Stimulated activated naive CD4-positive, alpha-beta T cell (primary cell): ENCODE measurements around the gene FAM227B.
"Not testable (repeated sequence)": the region's sequence is repeated elsewhere in the genome, so short reads cannot be mapped to it uniquely, and the experiment has no call there.

ENCODE experiments used
- DNase-seq, 6 experiments: peaks; one replicate each; lab custom pipeline; 2025; lab: John Stamatoyannopoulos, UW

The FAM227B gene

GRCh38 chr15:49438962-49439631 lies 181.5 kb downstream of the FAM227B start:
- no peak for DNase-seq

DNA sequence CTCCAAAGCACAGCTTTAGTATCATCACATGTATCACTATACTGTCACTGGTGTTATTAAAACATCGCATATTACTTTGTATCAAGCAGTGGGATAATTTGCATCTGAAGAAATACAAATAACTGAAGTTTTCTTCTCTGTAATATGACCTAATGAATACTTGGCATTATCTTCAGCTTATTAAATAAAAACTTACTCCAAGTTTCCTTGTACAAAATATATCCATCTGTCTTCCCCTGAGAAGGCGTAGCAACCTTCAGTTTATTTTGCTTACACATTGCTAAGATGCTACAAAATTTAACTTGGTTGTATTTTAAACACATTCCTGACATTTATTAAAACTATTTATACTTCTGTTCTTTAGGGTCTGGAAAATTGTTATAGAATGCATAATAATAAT lies 183.9 kb downstream of the FAM227B start:
- DNase-seq: no peak

GRCh38 chr15:49435174-49435573 lies 185.4 kb downstream of the FAM227B start:
- no peak for DNase-seq

DNA sequence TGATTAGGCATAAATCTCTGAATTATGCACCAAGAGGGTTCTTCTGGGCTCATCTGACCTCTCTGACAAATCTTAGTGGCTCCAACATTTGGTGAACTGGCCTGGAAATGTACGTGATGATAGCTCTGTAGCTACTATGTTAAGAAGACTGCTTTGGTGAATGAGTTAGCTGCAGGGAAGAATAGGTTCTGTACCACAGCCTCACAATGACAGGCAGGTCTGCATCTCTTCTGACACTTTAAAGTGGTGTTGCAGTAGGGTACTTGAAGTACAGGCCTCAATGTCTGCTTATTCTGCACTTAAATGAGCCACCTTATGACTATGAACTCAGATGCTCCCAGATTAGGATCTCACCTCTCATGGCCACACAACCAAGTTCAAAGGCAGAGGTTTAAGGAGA lies 190.6 kb downstream of the FAM227B start:
- no peak for DNase-seq

GRCh38 chr15:49428409-49429095 lies 192.1 kb downstream of the FAM227B start:
- DNase-seq: no peak

DNA sequence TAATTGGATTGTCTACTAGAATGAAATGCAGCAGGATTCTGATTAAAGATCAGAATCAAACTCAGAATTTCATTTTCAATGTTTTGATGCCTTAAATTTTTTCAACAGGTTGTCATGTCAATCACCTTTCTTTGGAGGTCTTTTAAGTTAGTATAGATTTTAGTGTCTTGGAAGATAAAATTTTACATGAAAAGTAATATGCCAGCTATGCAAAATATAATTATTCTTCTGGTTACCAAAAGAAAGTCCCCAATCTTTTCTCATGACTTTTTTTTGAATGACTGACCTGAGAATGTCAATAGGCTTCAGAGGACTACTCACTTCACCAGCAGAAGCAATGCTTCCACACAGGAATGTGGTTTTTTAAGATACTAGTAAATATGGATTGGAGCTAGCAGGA lies 193.2 kb downstream of the FAM227B start:
- no peak for DNase-seq

GRCh38 chr15:49424954-49425353 lies 195.7 kb downstream of the FAM227B start:
- DNase-seq: no peak

- no peak for DNase-seq
Measured at GRCh38 chr15:49423901-49424550, 196.6 kb downstream of the FAM227B start.

- DNase-seq: no peak
Measured at GRCh38 chr15:49423021-49423420, 197.6 kb downstream of the FAM227B start, which contains the start of gene FGF7. Gene FGF7 (plus strand): TSS chr15:49423242. CDS start chr15:49424298, 1,056 bp downstream.

DNA sequence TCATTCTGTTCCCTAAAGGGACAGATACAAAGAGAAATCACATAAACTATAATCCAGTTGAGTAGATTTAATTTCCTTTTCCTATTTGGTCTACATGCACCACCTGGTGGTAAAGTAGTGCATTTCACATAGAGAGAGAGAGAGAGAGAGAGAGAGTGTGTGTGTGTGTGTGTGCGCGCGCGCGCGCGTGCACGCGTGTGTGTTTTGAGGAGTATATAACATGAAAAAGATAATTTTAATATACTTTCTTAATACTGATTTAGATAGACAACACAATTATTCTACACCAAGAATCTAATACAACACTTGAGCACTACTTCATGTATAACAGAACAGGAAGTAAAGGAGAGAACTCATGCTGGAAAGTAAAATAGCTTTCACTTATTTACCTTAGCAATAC lies 198.6 kb downstream of the FAM227B start:
- DNase-seq: peak; percentile 4 to 59 (median 17)

DNA sequence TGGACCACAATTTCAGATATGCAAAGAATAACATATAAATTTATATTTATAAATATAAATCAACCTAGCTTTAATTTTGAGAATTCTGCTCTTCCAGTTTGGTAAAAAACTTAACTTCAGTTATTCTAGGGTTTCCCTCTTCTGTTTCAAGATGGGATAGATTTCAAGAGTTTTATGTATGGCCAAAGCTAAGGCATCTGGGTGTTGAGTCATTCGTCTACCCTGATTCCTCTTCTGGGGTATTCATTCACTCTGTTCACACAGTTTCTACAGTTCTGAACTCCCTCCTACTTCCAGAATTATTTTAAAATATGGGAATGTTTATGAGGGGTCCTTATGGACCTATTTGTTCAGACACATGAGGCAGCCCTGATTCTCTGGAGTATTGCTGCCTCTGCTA lies 201.8 kb downstream of the FAM227B start:
- no peak for DNase-seq

DNA sequence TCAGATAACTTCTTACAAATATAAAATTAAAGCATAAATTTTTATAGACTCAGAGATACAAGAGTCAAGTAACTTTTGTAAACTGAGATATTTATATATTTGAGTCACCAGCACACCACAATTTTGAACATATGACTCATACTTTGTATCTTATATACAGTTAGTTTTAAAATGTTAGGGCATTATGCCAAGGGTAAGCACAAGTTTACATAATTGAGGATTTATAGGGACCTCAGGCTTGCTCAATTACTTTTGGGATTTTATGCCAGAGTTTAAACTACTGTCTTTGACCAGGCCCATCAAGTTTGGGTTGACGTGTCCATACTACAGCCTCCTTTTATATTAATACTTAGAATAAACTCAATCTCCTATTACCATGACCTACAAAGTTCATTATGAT lies 205.0 kb downstream of the FAM227B start:
- no peak for DNase-seq

- DNase-seq: no peak
Measured at GRCh38 chr15:49415149-49415548, 205.5 kb downstream of the FAM227B start.

GRCh38 chr15:49412797-49413196 lies 207.8 kb downstream of the FAM227B start:
- no peak for DNase-seq

- no peak for DNase-seq
Measured at GRCh38 chr15:49410641-49411040, 210.0 kb downstream of the FAM227B start.

- no peak for DNase-seq
Measured at GRCh38 chr15:49406352-49407118, 214.1 kb downstream of the FAM227B start.

DNA sequence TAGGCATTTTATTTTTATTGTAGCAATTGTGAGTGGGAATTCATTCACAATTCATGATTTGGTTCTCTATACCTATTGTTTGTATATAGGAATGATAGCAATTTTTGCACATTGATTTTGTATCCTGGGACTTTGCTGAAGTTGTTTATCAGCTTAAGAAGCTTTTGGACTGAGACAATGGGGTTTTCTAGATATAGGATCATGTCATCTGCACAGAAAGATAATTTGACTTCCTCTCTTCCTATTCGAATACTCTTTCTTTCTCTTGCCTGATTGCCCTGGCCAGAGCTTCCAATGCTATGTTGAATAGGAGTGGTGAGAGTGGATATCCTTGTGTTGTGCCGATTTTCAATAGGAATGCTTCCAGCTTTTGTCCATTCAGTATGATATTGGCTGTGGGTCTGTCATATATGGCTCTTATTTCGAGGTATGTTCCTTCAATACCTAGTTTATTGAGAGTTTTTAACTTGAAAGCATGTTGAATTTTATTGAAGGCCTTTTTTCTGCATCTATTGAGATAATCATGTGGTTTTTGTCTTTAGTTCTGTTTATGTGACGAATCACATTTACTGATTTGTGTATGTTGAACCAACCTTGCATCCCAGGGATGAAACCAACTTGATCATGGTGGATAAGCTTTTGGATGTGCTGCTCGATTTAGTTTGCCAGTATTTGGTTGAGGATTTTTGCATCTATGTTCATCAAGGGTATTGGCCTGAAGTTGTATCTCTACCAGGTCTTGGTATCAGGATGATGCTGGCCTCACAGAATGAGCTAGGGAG lies 217.9 kb downstream of the FAM227B start:
- DNase-seq: not testable (repeated sequence)

DNA sequence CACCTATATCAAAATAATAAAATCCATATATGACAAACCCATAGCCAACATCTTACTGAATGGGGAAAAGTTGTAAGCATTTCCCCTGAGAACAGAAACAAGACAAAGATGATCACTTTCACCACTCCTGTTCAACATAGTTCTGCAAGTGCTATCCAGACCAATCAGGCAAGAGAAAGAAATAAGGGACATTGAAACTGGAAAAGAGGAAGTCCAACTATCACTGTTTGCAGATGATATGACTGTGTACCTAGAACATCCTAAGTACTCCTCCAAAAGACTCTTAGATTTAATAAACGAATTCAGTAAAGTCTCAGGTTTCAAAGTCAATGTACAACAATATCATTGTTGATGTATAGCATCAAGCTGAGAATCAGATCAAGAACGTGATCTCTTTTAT lies 233.1 kb downstream of the FAM227B start:
- DNase-seq: no peak

GRCh38 chr15:49383266-49383665 lies 237.4 kb downstream of the FAM227B start:
- no peak for DNase-seq

DNA sequence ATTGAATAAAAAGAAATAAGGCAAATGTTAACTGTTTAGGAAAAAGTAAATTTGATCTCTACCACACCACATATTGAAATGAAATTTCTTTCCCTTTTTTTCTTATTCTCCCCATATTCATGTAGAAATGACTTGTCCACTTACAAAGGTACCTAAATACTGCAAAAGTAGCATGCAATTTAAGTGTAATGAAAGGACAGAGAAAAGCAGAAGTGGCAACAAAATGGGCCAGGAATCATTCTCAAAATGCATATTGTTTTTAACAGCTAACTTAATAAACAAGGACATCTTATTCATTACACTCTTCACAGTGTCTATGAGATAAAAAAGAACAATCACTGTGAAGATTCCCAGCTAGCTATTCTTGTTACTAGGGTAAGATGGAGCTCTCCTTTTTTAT lies 238.2 kb downstream of the FAM227B start:
- DNase-seq: no peak

GRCh38 chr15:49380912-49381311 lies 239.7 kb downstream of the FAM227B start:
- DNase-seq: no peak

GRCh38 chr15:49379996-49380395 lies 240.6 kb downstream of the FAM227B start:
- DNase-seq: no peak
